NCI-H2081 treated with DMSO at 0.1 percent for 48 hours (cell line): ENCODE measurements around the gene NSRP1.
"Not testable (repeated sequence)": the region's sequence is repeated elsewhere in the genome, so short reads cannot be mapped to it uniquely, and the experiment has no call there.

Experiments
- DNase-seq: peaks from one replicate; lab custom pipeline; 2025; lab: John Stamatoyannopoulos, UW

NSRP1 gene

GRCh38 chr17:30187573-30187972 is 71.0 kb downstream of the NSRP1 start:
- DNase-seq, result no peak

DNA sequence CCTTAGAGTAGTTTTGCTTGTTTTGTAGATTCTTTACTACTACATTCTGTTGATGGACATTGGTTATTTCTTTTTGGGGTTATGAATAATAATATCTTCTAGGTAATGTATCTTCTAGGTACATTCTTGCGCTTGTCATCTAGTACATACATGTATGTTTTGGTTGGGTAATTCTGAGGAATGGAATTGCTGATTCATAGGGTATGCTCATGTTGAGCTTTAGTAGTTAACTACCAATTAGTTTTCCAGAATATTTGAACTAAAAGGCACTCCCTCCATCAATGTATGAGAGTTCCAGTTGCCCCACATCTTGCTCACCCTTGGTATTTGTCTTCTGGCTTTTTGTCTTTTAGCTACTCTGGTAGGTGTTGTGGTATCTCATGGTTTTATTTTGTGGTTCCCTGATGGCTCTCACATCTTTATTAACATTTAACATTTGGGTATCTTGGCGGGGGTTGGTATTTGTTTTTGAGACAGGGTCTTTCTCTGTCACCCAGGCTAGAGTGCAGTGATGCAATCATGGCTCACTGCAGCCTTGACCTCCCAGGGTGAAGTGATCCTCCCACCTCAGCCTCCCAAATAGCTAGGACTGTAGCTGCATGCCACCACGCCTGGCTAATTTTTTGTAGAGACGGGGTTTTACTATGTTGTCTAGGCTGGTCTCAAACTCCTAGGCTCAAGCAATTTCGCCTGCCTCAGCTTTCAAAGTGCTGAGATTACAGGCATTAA is 71.8 kb downstream of the NSRP1 start:
- no peak for DNase-seq

- DNase-seq, result no peak
Measured at GRCh38 chr17:30191072-30191471, 74.5 kb downstream of the NSRP1 start.

GRCh38 chr17:30196504-30196903 is 79.9 kb downstream of the NSRP1 start:
- DNase-seq, result no peak

- no peak for DNase-seq
Measured at GRCh38 chr17:30197416-30197815, 80.8 kb downstream of the NSRP1 start.

DNA sequence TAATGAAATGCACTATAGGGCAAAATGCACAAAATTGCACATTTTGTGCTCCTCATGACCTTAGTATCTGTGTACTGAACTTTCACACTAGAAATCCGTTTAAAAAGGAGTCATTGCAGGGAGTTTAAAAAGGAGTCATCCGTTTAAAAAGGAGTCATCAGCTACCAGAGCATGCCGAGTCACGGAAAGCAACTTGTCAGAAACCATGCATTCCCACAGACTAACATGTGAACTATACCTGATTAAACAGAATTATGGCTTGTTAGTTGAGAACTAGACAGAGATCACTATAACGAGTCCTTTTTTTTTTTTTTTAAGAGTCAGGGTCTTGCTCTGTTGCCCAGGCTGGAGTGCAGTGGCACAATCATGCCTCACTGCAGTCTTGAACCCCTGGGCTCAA is 83.0 kb downstream of the NSRP1 start:
- no peak for DNase-seq

DNA sequence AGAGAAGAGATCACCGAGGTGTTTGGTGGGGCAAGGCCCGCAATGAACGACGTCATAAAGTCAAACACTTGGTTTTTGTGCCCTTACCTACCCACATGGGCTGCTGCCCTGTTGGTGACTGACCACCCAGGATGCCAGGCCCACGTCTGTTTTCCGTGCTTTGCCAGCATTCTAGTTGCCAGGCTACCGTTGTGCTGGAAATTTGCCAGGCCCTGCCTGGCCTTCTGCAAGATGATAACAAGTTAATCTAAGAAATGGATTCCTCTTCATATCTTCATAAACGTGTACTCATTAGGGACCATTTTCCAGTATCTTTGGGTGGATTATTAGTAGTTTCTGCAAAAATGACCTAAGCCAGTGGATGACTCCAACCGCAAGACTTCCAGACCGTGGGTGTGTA is 83.5 kb downstream of the NSRP1 start:
- DNase-seq, result no peak

DNA sequence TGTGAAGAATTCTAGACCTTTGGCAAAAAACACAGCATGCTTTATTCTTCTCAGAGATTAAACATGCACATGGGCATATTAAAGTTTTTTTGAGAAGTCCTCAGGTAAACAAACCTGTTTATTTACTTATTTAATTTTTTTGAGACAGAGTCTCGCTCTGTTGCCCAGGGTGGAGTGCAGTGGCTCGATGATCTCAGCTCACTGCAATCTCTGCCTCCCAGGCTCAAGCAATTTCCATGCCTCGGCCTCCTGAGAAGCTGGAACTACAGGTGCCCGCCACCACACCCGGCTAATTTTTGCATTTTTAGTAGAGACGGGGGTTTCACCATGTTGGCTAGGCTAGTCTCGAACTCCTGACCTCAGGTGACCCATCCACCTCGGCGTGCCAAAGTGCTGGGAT is 84.0 kb downstream of the NSRP1 start:
- not testable (repeated sequence) for DNase-seq

GRCh38 chr17:30203471-30203981 is 86.9 kb downstream of the NSRP1 start:
- DNase-seq, result no peak

- no peak for DNase-seq
Measured at GRCh38 chr17:30207655-30208054, 91.0 kb downstream of the NSRP1 start.

- DNase-seq, result no peak
Measured at GRCh38 chr17:30208214-30208613, 91.6 kb downstream of the NSRP1 start.

GRCh38 chr17:30209930-30210329 is 93.3 kb downstream of the NSRP1 start:
- no peak for DNase-seq

GRCh38 chr17:30210366-30210765 is 93.8 kb downstream of the NSRP1 start:
- DNase-seq, result no peak

- no peak for DNase-seq
Measured at GRCh38 chr17:30210901-30211300, 94.3 kb downstream of the NSRP1 start.

GRCh38 chr17:30211371-30211770 is 94.8 kb downstream of the NSRP1 start:
- DNase-seq, result no peak

DNA sequence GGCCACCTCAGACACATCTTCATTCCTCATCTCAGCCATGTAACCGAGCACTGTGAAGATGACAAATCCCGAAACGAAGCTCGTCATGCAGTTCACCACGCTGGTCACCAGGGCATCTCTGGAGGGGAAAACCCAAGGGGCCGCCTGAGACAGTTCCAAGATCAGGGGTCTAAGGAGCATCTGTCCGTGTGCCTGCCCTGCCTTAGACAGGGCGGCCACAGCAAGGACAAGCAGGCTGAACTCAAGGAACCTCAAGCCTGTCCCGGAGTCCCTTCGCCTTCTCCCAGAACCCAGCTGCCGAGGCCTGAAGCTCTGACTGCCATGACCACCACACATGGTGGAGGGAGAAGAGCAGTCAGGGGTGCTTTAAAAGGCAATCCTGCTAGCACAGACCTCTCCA is 96.1 kb downstream of the NSRP1 start:
- no peak for DNase-seq

- no peak for DNase-seq
Measured at GRCh38 chr17:30217054-30217453, 100.4 kb downstream of the NSRP1 start.

- no peak for DNase-seq
Measured at GRCh38 chr17:30217746-30218245, 101.2 kb downstream of the NSRP1 start.

DNA sequence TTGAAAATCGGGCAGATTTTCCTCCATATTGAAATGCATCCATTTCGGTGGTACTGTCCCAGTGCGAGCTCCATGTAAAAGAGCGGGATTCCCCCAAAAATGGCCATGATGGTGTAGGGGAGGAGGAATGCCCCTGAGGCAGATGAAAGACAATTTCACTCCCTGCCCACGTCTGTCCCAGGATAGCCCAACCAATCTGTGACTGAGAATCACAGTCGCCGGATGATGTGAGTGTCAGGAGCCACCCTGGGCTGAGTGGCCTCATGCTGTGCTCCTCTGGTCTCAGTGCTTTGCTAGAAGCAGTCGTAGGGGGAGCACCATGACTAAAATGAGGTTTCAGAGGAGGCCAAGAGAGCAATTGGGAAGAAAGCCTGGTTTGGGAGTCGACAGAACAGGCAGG is 102.2 kb downstream of the NSRP1 start:
- no peak for DNase-seq

GRCh38 chr17:30219315-30219714 is 102.7 kb downstream of the NSRP1 start:
- DNase-seq, result no peak

DNA sequence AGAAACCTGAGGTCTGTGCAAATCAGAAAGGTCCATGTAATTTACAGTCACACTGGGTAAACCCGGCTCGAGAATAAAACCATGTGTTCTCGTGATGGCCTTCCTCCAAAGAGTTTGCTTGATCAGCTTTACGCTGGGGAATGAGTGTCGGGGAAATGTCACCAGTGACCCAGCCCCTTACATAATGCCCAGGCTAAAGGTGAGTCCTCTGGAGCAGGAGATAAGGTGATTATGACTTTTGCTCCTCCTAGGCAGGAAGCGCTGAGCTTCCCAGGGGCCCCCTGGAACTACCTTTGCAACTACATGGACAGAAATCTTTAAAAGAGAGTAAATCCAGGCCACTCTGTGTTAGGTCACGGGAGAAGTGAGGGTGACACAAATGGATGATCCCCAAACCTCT is 103.2 kb downstream of the NSRP1 start:
- no peak for DNase-seq

- DNase-seq, result no peak
Measured at GRCh38 chr17:30220414-30220813, 103.8 kb downstream of the NSRP1 start.

GRCh38 chr17:30221346-30221745 is 104.7 kb downstream of the NSRP1 start:
- DNase-seq, result no peak

- DNase-seq, result no peak
Measured at GRCh38 chr17:30222251-30222650, 105.6 kb downstream of the NSRP1 start.
